GM18520 (cell line): Measurements from ENCODE around the gene TIAM1.

ENCODE experiments used
- ATAC-seq: cut with Tn5 transposase; IDR thresholded peaks from one replicate; pipeline ENCODE4 v1.9.1; 2021; ENCODE audit not compliant: unreplicated experiment

The TIAM1 gene

DNA sequence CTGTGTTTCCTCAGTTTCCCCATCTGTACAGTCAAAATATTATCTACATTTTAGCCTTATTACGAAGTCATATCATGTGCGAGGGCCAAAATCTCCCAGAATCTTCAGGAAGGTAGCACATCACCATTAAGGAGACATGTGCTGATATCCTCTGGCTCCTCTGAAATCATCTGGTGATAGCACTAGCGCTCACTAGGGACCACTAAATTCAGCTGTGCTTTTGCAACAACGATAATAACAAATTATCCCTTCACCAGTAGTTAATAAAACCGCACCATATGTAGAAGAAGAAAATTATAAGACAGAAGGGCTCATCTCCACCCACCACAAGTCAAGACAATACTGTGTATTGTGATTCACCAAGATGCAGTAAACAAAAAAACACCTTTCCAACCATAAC, 53.3 kb downstream of the TIAM1 start:
- ATAC-seq, result no peak

DNA sequence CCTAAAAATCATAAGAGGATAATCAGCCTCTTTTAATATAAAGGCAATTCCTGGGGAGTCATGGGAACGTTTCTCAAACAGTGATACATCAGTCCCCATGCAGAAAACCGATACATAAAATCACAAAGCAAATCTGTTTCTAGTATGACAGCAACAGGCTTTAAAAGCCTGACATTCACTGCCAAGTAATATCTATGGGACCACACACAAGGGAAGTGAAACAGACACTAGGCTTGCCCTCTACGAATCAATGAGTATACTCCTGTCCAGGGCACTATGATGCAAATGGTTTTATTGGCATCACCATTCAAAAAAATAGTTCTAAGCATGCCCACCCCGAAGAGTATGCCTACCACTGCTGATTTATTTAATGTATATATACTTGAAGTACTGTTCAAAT, 54.4 kb downstream of the TIAM1 start:
- ATAC-seq, result no peak

DNA sequence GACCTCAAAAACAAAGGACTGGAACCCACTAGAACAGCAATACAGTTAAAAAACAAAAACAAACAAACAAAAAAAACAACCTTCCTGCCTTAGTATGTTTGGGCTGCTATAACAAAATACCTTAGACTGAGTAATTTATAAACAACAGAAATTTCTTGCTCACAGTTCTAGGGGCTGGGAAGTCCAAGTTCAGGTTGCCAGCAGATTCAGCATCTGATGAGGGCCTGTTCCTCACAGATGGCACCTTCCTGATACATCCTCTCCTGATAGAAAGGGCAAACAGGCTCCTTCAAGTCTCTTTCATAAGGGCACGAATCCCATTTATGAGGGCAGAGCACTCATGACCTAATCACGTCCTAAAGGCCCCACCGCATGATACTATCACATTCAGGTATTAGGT, 55.9 kb downstream of the TIAM1 start:
- no peak for ATAC-seq

DNA sequence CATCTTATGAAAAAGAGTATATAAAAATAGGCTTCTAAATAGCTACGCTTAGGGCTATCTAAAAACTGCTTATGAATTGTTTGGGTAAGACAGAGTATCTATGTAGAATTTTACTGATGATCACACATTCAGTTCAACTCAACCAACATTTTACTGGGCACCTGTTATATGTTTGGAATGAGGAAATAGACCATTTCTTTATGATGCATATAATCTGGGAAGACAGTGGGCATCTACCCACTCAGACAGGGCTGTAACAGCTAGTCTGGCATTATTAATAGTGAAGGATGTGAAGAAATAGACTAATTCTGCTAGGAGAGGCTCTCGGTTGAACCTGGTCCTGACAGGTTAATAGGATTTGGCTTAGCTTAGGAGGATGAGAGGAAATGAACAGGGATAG, 56.9 kb downstream of the TIAM1 start:
- ATAC-seq, result no peak

DNA sequence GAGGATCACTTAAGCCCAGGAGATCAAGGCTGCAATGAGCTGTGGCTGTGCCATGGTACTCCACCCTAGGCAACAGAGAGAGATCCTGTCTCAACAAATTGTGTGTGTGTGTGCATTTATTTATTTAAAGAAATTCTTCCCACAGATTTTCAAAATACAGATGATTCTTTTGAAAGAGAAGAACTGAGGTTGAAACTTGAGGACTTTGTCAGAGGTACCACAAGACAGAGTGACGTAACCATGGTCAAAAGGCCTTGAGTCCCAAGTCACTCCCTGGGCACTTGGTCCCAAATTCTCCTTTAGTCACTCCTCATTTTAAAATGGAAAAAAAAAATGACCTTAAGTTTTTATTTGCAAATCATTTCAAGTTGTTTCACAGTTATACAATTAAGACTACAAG, 57.4 kb downstream of the TIAM1 start:
- ATAC-seq, result no peak

DNA sequence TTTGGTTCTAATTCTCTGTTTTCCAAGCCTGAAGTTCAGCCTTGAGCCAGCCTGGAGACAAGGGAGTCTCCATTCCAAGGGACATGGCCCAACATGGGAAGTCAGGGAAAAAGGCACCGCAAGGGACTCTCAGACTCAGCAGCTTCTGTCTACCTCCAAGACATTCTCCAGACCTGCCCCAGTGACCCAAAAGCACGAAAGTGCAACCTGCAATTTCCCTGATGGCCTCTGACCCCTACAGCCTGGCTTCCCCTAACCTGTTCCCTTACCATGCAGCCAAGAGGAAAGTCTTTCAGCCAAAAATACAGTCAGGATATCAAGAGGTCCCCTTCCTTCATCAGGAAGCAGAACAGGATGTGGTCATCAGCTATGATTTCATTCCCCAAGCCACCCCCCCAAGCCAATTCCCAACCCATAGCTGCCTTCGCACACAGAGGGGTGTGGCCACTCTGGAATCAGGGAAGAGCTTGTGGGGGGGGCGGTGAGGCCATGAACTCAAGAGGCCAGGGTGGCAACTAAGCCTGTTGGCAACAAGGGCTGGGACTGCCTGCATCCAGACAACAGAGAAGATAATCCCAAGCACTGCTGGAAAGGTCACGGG, 59.2 kb downstream of the TIAM1 start:
- ATAC-seq, result no peak

DNA sequence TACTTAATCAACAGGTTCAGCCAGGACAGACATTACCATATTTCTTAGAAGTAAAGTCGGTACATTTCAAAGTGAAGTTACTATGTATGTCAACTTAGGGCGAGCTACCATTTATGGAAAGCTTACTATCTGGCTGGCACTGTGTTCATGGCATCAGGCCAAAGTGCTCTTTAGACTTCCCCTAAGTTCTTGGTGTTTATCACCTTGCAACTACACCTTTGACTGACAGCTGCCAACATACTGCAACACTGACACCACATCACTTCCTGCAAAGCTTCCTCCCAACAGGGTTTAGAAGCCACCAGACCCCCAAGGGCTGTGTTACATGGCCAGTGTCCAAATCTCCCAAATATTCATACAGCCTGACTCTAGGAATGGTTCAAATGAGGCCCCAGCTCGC, 61.0 kb downstream of the TIAM1 start:
- no peak for ATAC-seq

DNA sequence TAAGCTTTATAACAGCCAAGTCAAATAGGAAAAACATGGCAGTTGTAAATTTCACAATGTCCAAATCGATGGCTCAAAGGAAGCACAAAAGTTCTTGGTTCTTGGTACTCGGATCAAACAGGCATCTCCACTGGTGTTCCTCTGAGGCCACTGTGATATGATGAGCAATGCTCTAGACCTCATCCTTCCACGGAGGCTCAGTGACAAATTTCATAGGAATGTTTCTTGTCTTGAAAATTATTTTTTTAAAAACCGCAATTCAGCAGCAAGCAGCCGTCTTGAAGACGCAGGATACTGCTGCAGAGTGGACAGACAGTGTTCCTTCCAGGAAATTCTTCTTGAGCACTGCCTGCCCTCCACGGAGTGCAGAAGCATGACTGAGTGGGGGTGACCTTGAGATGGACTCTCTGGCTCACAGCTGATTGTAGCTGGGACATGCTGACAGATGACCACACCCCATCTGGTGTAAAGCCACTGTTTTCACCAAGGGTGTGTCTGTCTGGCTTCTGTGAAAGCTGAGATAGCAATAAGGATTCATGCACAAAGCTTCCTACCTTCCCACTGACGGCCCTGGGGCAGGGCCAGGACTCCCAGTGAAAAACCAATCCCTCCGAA, 61.9 kb downstream of the TIAM1 start:
- ATAC-seq, result no peak

DNA sequence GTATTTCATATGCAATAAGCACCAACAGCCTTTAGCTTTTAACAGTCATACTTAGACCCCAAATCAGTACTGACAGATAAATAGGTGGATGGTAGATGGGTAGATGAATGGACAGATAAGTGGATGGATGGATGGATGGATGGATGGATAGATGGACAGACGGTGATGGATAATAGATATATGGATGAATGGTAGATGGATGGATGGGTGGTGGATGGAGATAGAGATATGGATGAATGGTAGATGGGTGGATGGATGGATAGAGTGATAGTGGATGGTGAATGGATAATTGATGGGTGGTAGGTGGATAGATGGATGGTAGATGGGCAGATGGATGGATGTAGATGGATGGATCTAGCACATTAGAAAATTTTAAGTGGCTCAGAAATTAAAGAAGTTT, 62.5 kb downstream of the TIAM1 start:
- ATAC-seq, result no peak

DNA sequence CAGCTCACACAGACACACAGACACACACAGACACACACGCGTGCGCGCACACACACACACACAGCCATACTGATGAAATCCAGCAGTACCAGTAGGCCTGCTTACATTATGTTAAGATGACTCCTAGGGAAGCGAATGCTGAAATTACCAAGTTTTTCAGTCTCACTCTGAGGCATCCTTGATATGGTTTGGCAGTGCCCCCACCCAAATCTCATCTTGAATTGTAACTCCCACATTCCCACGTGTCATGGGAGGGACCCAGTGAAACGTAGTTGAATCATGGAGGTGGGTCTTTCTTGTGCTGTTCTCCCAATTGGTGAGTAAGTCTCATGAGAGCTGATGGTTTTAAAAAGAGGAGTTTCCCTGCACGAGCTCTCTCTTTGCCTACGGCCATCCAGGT, 64.1 kb downstream of the TIAM1 start:
- ATAC-seq, result no peak

DNA sequence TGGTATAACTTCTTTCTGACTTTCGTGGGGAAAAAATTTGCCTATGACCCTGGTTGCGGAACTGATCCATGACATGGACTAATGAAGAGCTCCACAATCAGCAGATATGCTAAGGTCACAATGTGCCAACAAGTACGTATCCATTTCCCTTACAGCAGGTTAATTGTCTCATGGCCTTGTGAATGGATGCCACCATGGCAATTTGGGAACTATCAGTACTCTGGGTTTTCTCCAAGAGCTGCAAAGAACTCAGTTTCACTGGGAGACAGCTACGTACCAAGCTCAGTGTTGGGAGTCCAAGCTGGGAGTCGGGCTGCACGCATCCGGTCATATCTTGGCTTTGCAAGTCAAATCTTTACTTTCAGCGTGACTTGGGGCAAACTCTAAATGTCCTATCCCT, 64.8 kb downstream of the TIAM1 start:
- ATAC-seq, result no peak

DNA sequence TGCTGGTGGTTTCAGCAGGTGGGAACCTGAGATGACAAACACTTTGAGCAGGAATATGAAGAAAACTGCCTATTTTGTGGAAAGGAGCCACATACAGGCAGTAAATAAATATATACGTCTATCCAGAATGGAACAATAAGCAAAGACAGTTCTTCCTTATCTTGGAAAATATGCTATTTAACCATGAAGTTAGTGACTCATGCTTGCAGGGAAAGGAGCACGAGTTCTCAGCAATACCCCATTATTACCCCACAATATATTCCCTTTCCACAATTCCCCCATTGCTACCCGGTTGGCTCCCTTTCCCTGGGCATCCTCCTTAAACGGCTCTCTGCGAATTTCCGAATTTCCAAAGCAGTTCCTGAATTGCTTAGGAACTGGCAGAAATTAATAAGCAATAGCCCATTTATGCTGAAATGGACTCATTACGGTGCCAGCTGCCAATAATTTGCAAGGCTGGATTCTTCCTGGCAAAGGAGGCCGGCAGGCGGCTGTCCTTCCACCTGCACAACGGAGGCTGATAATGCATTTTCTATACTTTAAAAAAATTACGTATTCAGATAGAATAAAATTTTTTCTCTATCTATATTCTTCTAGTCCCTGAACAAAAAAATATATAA, 65.4 kb downstream of the TIAM1 start:
- no peak for ATAC-seq

DNA sequence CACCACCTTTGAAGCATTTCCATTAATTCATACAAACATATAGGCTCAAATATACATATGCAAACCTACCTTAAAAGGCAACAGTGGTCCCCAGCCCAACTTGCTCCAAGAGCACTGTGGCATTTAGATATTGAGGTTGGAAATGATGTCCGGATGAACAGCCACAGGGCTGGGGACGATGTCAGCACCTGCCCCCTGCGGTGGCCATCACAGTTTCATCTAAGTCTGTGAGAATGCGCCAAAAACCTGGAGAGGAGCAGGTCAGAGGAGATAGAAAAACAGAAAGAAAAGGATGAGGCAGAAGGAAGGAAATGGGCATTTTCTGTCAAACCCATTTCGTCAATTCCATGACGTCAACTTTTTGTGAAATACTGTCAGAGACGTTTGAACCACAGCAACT, 67.4 kb downstream of the TIAM1 start:
- no peak for ATAC-seq

DNA sequence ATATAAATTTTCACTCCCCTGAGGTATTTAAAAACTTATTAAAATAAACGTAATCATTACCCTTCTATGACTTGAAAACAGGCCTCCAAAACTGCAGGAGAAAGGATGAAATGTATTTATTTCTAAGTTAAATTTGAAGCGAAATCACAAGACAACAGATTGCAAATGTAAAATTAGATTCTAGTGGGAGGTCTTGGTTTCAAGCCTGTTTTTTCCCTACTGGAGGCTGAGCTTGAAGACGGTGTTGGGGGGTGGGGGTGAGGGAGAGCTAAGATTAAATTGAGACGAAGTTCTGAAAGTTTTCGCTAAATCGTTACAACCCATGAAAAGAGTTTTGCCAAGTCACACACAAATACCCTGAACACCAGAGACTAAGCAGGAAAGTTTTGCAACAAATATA, 68.2 kb downstream of the TIAM1 start:
- ATAC-seq, result no peak

DNA sequence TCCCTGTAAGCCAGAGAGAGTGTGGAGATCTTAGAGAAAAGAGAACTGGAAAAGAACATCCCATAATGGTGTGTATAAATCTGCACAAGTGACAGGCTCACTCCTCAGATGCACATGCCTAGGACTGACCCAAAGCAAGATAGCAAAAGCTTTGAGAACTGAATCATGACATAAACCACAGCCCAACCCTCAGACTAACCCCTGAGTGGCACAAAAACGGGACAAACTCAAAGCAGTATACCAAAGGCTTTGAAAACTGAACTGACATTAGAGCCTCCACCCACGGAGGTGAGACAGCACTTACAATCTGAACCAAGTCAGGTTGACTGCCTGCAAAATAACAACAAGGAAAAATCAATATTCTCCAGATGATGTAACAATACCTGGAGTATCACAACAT, 70.8 kb downstream of the TIAM1 start:
- ATAC-seq, result no peak

DNA sequence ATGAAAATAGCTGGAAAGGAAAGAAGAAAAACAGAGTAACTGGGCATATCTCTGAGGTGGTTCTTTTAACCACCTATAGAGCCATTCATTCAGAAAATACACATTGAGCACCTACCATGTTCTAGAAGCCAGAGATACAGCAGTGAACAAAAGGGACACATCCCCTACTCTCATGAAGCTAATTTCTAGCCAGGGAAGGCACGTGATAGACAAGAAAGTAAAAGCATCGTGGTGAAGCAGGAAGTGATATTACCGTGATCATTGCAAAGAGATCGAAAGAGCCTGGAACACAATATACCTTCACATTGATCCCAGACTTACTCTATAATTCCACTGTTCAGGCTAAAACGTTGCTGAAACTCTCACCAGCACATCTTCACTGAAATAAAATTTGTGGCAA, 76.0 kb downstream of the TIAM1 start:
- no peak for ATAC-seq

DNA sequence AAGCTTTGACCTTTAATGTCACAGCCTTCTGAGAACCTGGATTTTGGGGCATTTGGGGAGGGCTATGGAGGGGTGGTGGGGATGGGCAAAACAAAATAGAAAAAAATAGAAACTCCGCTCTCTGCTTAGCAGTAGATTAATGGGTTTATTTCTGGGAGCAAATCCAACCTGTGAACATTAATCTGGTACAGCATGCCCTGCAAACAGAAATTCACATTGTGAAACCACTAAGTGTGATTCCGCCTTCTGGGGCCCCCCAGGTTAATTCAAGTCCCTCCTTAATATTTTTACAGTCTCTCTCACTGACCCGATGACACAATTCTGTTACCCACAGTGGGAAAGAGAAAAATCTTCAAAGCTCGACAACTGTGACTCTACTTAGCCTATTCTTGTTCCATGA, 76.4 kb downstream of the TIAM1 start:
- no peak for ATAC-seq

DNA sequence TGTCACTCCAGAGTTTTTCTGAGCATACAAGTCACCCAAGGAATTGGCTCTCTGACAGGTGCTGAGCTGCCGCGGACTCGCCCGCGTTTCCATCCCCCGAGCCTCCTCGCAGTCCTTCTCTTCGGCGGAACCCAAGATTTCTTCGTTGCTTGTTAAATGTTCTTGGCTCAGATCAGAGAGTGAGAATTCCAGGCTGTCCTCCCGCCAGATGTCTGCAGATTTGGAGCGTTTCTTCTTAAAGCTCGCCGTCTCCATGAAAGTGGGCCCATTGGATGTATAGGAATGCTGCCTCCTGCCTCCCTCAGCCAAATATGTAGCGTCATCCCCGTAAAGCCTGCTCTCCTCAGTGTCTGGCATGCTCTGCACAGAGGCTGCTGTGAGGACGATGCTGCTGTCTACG, 77.8 kb downstream of the TIAM1 start:
- no peak for ATAC-seq

DNA sequence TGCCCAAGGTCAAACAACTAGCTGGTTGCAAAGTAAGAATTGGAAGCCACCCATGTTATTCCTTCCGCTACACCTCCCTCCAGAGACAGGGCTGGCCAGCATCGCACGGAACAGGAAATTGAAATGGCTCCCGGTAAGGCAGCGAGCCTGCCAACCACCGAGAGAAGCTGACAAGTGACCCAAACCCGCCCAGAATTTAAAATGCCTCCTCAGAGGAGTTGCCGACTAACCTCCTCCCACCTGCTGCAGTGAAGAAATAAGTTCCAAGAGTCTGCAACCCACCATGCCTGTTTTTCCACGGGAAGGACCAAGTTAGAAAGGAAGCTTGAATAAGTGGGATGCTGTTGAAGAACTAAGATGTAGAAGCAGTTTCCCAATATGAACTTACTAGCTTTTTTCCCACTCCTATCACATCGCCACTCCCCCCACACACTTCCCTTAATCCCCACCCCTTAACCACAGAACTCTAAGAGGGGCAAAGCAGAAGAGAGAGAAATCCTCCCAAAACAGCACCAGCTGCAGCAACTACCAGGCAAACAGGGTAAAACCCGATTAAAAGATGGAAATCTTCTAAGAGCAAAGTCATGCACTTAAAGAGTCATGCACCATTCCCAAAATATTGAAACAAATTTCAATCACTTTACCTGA, 78.6 kb downstream of the TIAM1 start:
- no peak for ATAC-seq

DNA sequence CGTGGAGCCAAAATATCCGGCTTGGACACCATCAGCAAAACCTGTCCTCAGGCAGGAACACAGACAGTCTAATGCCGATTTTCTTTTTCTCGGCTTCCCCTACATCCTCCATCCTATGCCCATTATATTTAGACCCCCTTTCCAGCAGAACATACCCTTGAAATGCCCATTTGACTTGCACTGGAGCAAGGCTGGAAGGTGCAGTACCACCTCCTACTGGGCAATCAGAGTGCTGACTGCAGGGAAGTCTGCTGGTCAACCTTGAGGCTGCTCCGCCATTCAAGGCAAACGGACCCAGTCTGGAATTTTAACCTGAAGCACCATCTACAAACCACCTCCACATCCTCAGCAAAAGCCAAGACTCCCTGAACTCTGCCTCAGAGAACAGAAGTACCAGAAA, 79.5 kb downstream of the TIAM1 start:
- ATAC-seq, result no peak

DNA sequence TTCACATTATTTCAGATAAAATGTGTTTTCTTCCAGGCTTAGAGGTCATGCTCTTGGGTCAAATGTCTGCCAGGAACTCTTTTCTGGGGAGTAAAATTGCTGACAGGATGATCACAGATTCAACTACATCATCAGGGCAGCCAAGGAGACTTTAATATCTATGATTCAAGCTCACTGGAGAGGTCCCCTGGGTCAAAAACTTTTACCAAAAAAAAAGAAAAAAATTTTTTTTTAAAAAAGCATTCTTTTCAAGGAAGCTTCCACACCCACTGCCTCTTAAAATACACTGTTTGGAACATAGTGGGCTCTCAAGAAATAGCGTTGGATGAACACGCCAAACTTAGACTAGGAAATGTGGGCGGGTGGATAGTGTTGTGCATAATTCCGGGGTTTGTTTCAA, 81.3 kb downstream of the TIAM1 start:
- ATAC-seq, result no peak

DNA sequence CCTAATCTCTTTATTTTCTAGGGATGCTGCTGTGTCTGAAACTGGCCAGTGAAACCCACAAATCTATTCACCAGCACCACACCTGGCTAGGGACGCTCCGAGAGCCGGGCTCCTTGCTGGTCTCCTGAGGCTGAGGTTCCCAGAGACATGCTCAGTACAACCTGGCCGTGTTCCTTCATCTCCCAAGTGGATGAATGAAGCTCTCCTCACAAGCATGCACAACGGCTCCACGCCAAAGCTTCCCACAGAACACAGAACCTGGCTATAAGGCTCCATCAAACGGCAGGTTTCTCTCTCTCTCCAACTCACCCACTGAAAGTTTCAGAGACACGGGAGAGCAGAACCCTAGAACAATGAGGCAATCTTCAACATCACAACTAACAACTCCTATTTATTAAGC, 82.3 kb downstream of the TIAM1 start:
- ATAC-seq, result no peak
